ENCODE data around the gene PPOX. TPM values are rescaled to one million over a fixed set of nuclear protein-coding genes. Genes with fewer than 3 reads are reported as not detected.

Gene PPOX
- total RNA-seq, 1 donor from 2014 or later: 23.3 TPM

- H3K4me1 ChIP-seq: peaks cover 59% of the 10 kb centered on the region
- peaks cover 27% of the 10 kb centered on the region for H3K36me3 ChIP-seq
- H3K9me3 ChIP-seq: no peaks in the 10 kb centered on the region
- H3K4me3 ChIP-seq: peak overlapping the region; percentile 69
- peak overlapping the region; percentile 96 for H3K27ac ChIP-seq
- no peak for TF ChIP-seq CTCF (IDR thresholded peaks at IDR 0.05)
- DNase-seq (no peak), ATAC-seq (peak; percentile 2)
- intact Hi-C loops (cut with DNase I): no loop called here
- H3K27me3 ChIP-seq: no peaks in the 10 kb centered on the region
These were observed 34.5 kb upstream of the PPOX start for GRCh38 chr1:161131523-161132409.

- H3K4me1 ChIP-seq: peaks cover 55% of the 10 kb centered on the region
- peak within 1 kb of the TSS; percentile 69 for H3K4me3 ChIP-seq
- H3K36me3 ChIP-seq: peaks cover 19% of the 10 kb centered on the region
- TF ChIP-seq CTCF (IDR thresholded peaks at IDR 0.05): no peak
- peak; percentile 96 for DNase-seq
- ATAC-seq: peak; percentile 95
- H3K27me3 ChIP-seq: no peaks in the 10 kb centered on the region
- peak within 1 kb of the TSS; percentile 96 for H3K27ac ChIP-seq
- intact Hi-C loops (cut with DNase I): no loop called here
- H3K9me3 ChIP-seq: no peaks in the 10 kb centered on the region
These were observed 33.6 kb upstream of the PPOX start, which contains the start of gene DEDD for GRCh38 chr1:161132410-161133219. Gene DEDD (minus strand): TSS chr1:161132667. CDS start chr1:161124462, 8,205 bp downstream.

- Histone ChIP-seq H3K9me3 (no peaks in the 10 kb centered on the region), H3K4me1 (peaks cover 53% of the 10 kb centered on the region), H3K27ac (peak overlapping the region; percentile 96), H3K4me3 (peak overlapping the region; percentile 69), H3K27me3 (no peaks in the 10 kb centered on the region), H3K36me3 (peaks cover 12% of the 10 kb centered on the region)
- intact Hi-C loops (cut with DNase I): no loop called here
- no peak for ATAC-seq
- no peak for DNase-seq
- TF ChIP-seq CTCF (IDR thresholded peaks at IDR 0.05): no peak
These were observed 32.9 kb upstream of the PPOX start for GRCh38 chr1:161133220-161133740.

GRCh38 chr1:161137881-161138280 lies 28.3 kb upstream of the PPOX start:
- ATAC-seq: no peak
- Histone ChIP-seq H3K27me3 (no peaks in the 10 kb centered on the region), H3K4me3 (no peak overlapping the region), H3K9me3 (no peaks in the 10 kb centered on the region), H3K4me1 (peaks cover 28% of the 10 kb centered on the region), H3K27ac (peak overlapping the region; percentile 53), H3K36me3 (no peaks in the 10 kb centered on the region)
- no peak for DNase-seq
- intact Hi-C loops (cut with DNase I): no loop called here
- no peak for TF ChIP-seq CTCF (IDR thresholded peaks at IDR 0.05)

- H3K9me3 ChIP-seq: no peaks in the 10 kb centered on the region
- no peak overlapping the region for H3K4me3 ChIP-seq
- TF ChIP-seq CTCF (IDR thresholded peaks at IDR 0.05): no peak
- intact Hi-C loops (cut with DNase I): no loop called here
- H3K36me3 ChIP-seq: no peaks in the 10 kb centered on the region
- DNase-seq (no peak), ATAC-seq (no peak)
- H3K27me3 ChIP-seq: no peaks in the 10 kb centered on the region
- H3K4me1 ChIP-seq: peaks cover 26% of the 10 kb centered on the region
- peak overlapping the region; percentile 53 for H3K27ac ChIP-seq
These were observed 27.8 kb upstream of the PPOX start for GRCh38 chr1:161138431-161138830.
